Measurements from ENCODE around the gene TTC39A.

Gene TTC39A

DNA sequence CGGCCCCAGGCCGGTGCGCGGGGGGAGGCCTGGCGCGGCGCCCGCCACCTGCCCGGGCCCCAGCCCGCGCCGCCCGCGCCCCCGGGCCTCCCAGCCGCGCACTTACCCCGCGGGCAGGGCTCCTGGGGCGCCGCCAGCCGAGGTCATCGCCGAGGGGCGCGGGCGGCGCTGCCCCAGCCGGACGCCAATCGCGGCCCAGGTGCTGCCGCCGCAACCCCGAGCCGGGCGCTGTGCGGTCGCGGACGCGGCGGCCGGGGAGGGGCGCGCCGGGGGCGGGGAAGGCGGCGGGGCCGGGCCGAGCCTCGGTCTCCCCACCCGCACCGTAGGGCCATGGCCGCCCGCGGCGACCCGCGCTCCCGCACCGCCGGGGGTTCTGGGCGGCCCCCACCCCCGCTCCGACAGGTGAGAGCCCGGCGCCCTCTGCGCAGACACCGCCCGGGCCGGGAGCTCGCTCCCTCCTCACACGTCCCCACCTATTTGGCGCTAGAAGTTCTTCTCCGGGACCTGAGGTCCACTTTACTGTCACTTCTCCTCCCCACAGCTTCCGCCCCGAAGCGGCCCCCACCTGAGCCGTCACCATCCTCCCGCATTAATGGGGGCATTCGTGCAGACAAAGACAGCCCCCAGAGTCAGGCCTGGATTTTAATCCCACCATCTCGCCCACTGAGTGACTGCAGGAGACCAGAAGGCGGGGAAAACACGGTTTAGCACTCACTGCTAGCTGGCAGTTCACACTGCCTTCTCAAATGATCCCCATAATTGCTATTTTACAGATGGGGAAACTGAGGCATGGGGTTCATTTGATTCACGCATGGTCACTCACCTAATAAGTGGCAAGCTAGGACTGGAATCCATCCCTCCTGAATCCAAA, at the start of gene TTC39A:
TTC39A (minus strand) TSS at position 232 of the 871 bp plus-strand sequence; CDS start at position 147, 85 bp downstream.
- no peak for DNase-seq

- no peak for DNase-seq
Observed at GRCh38 chr1:51378871-51379270, 48.5 kb upstream of the TTC39A start.

DNA sequence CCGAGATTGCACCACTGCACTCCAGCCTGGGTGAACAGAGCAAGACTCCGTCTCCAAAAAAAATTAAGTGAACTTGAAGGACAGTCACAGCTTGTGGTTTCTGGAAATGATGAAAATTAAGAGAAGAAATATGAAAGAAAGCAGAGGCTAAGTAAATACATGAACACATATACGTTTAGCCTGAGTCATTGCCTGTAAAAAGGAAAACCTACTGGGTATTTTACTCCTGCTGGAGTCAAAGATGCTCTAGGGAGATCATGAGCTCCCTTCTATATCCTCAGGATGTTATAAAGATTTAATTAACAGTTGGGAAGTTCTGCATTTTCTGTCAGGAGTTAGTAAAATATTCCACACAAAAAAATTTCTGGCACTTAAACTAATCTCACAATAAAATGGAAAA, 43.5 kb upstream of the TTC39A start:
- no peak for DNase-seq

GRCh38 chr1:51372561-51372960, 42.2 kb upstream of the TTC39A start:
- no peak for DNase-seq

- DNase-seq = no peak
Observed at GRCh38 chr1:51369171-51369570, 38.8 kb upstream of the TTC39A start.

DNA sequence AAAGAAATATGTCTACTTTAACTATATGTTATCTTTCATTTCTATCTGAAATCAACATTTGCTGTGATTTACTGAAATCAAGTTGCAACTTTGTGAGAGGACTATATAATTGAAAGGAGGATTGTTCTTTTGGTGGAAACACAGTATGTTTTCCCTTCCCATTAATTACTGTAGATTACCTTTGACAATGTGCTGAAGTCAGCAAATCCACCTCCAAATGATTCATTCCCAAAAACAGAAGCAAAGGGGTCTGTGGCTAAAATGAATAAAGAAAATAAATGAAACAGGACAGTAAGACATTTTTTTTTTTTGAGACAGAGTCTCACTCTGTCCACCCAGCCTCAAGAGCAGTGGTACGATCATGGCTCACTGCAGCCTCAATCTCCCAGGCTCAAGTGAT, 35.4 kb upstream of the TTC39A start:
- DNase-seq = no peak

- no peak for DNase-seq
Observed at GRCh38 chr1:51359879-51360278, 29.5 kb upstream of the TTC39A start.

GRCh38 chr1:51355382-51355781, 25.0 kb upstream of the TTC39A start:
- no peak for DNase-seq

- no peak for DNase-seq
Observed at GRCh38 chr1:51354416-51354815, 24.1 kb upstream of the TTC39A start.

DNA sequence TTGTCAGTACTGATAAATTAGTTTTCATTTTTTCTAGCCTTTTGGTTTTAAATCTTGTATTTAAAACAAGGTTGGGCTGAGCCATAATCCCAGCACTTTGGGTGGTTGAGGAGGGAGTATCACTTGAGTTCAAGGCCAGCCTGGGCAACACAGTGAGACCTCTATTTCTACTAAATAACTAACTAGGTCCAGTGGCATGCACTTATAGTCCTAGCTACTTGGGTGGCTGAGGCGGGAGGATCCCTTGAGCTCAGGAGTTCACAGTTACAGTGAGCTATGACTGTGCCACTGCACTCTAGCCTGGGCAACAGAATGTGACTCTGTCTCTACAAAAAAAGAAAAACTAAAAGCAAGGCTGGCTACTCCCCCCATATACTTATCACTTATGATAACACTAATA, 21.5 kb upstream of the TTC39A start:
- no peak for DNase-seq

DNA sequence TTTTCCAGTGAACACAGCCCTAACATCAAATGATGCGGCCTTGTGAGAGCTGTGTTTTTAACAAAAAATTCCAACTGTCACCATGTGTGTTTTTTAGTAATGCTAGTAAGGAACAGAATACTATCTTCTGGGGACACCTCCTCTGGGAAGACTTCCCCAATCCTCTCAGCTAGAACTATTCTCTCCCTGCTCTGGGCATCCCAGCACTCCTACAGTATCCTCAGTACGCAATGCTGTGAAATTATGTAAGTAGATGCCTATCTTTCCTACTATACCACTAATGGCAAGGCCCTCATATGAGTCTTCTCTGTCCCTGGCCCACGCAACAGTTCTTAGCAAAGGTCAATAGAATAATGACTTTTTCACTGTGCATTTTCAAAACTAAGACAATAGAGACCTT, 19.5 kb upstream of the TTC39A start:
- DNase-seq = no peak

GRCh38 chr1:51348147-51348527, 17.8 kb upstream of the TTC39A start:
- DNase-seq = no peak

- no peak for DNase-seq
Observed at GRCh38 chr1:51347398-51348146, 17.2 kb upstream of the TTC39A start.

GRCh38 chr1:51346086-51346942, 16.0 kb upstream of the TTC39A start:
- DNase-seq = no peak

- no peak for DNase-seq
Observed at GRCh38 chr1:51345300-51345687, 14.9 kb upstream of the TTC39A start.

- DNase-seq = no peak
Observed at GRCh38 chr1:51344602-51345299, 14.4 kb upstream of the TTC39A start.

DNA sequence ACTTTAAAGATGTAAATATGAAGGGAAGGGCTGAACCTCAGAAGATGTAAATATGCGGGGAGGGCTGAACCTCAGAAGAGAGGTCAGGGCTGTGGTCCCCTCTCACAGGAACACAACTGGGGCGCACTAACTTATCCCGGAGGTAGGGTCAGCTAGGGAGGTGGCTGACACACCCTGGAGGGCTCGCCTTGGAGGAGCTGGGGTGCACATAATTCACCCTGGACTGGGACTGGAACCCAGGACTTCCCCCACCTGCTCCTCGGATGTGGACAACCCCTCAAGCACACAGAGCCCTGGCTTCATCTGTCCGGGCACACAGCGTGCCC, 13.9 kb upstream of the TTC39A start:
- DNase-seq = no peak

DNA sequence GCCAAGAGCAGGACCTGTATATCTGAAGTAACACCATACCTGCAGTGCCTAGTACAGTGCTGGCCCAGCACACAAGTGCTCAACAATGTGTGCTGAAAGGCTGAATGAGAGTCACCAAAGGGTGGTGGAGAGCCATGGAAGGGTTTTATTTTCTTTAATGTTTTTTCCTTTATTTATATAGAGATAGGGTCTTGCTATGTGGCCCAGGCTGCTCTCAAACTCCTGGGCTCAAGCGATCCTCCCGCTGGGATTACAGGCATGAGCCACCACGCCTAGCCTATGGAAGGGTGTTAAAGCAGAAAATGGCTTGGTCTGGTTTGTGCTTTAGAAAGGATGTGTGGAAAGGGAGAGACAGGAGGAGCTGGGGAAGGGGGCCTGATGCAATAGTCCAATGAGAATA, 13.3 kb upstream of the TTC39A start:
- DNase-seq = no peak

GRCh38 chr1:51342591-51343206, 12.3 kb upstream of the TTC39A start:
- no peak for DNase-seq

- DNase-seq = no peak
Observed at GRCh38 chr1:51341876-51342496, 11.6 kb upstream of the TTC39A start.

- no peak for DNase-seq
Observed at GRCh38 chr1:51340380-51340779, 10.0 kb upstream of the TTC39A start.

GRCh38 chr1:51336711-51337110, 6.3 kb upstream of the TTC39A start:
- DNase-seq = no peak

All from activated CD4-positive, CD25-positive, alpha-beta regulatory T cell treated with anti-CD3 and anti-CD28 coated beads, Interleukin-2, amount 50 U/mL, for 72 hours (primary cell).